ENCODE measurements around the gene GRIP2.
A peak's percentile ranks its signal among the peaks of the same experiment; 100 is the strongest.

GRIP2 gene

DNA sequence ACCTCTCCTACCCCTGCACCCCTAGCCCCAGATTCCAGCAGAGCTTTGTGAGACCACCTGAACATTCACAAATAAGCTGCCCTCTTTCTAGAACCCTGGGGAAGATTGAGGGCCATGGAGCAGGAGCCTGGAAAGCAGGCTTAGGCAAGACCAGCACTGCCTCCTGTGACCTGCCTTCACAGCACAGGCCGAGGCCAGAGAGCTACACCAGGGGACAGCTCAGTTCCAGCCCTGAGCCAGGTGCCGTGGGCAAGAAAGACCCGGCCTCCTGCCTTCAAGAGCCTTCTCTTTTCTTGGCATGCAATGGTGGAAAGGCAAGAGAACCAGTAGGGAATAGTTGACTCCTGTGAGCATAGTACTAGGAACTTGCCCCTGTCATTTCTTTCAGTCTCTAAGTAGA lies 89.6 kb downstream of the GRIP2 start:
- DNase-seq: no peak

DNA sequence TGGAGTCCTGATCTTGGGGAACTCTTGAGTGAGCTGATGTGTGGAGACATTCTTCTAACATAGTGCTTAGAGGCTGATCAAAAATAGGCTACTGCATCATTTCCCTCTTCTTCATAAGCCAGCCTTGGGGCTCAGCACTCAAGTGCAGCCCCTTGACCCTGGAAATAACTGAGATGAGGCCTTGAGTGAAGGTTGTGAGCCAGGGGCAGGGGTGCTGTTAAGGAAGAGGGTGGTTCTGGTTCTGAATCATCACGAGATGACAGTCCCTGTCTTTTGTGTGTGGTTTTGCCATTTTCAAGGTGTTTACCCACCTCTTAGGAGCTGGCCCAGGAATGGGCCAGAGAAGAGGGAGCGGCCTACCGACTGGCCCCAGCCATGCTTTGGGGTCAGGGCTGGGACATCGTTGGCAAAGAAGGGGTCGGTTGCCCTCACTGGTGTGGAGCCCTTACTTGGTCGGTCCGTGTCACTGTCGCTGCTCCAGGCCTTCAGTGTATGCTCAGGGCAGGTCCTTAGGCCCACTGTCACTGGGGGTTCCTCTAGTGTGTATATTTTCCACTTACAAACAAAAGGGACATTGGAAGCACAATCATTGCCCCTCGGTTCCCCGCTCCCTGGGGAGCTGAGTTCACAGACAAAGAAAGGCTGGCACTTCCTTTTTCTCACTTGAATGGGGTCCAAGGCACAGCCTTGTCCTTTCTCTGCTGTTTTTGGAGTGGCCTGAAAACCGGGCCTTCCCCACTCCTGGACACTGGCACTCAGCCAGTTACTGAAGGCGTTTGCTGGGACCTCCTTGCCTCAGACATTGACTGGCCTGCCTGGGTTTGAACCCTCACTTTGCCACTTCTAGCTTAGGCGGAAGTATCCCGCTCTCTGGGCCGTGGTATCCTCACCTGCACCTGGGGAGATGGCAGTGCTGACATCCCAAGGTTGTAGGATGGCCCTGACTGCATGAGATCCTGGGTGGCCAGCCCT lies 91.1 kb downstream of the GRIP2 start:
- no peak for DNase-seq

DNA sequence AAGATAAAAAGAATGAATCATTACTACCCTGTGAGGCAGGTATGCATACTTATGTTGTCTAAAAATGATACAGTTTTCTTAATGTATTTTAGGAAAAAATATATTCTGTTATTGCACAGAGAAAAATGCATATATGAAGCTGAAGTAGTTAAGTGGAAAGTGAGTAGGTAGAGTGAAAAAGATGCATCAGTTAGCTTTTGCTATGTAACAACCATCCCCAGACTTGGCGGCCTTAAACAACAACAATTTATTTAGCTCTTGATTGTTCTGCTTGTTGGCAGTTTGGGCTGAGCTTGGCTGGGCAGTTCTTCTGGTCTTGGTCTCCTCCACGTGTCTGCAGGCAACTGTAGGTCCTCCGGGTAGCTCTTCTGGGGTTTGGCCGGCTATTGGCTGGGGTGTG lies 92.1 kb downstream of the GRIP2 start:
- no peak for DNase-seq

DNA sequence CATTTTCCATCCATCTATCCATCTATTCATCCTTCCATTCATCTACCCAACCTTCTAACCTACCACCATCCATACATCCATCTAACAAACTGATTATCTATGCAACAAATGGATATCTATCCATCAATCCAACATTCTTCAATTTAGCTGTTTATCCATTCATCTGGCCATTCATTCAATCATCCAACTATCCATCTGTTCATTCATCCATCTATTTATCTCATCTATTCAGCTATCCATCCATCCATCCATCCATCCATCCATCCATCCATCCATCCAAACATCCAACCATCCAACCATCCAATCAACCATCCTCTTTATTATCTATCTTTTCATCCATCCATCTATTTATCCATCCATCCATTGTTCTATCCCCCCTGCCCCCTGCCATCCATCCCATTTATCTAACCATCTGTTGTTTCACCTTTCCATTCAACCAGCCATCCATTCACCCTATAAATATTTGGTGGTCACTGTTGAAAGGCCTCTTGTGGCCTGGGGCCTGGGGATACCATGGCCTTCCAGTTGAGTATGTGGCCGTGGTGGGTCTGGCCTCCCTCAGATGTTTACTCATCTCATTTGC lies 93.1 kb downstream of the GRIP2 start:
- no peak for DNase-seq

DNA sequence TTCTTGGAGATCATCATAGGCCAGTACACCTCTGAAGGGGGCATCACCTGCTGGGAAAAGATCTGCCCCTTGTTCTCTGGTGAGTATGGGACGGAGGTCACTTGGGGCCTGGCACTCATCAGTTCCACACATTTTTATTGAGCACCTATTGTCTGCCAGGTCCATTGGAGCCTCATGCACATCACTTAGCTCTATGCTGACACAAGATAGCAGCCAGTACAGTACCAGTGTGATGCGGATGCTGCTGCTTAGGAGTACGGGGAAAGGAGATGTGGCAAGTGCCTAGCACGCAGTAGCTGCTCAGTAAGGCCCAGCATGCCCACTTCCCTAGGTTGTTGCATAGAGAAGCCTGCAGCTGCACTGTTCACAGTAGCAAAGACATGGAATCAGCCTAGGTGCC lies 94.4 kb downstream of the GRIP2 start:
- DNase-seq: no peak

DNA sequence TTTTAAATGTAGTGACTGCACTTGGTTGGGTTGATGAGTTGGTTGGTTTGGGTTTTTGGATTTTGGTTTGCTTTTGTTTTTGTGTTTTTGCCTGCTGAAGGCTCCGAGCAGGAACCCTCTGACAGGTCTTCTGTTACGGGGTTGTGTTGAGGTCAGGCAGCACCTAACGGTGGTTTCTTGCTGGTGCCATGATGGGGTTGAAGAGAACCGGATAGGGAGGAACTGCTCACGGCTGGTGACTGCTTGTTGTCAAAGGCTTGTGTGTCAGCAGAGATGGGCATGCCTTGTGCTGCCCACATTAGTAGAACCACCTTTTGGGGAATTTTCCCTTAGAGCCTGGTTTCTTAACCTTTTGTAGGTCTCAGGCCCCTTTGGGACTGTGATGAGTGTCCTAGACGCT lies 95.8 kb downstream of the GRIP2 start:
- no peak for DNase-seq

DNA sequence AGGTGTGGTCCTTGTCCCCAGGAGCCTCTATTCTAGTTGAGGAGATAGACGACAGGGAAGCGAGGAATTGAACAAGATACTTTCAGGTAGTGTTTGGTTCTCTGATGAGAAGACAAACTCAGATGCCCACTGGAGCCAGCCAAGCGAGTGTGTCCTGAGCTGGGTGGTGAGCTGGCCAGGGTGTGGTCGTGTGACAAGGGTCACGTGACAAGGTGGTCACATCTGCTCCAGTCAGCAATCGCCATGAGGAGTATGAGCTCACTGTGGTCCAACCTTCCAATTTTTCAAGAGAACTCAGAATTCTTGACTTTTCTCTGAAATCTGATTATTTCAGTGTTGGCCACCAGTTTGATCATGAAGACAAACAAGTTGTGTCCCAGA lies 98.2 kb downstream of the GRIP2 start:
- peak; percentile 40 to 67 for DNase-seq

DNA sequence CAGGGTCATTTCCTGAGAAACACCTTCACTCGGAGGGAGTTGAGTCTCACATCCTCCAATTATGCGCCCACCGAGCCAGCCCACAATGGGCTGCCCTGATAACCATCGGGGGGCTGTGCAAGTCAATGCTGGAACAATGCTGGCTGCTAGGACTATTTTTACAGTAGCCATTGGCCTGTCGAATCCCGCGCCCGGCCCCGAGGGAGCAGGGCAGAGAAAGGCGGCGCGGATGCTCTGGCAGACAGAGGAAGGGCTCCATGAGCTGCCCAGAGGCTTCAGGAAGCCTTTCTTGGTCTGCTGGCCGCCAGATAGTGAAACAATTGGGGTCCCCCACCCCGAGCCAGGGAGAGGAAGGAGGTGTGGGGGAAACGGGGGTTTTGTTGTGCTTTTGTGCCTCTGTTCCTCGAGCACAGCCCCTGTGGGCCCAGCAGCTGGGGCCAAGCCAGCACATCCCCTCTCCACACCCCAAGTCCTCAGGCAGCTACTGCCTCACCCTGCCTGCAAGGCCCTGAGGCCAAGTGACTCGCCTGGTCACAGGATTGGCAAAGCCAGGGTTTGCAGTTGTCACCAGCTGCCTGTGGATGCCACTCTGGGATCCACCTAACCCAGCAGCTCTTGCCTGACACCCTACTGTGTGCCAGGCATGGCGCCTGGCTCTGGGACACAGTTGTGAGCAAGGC lies 98.8 kb downstream of the GRIP2 start:
- DNase-seq: peak in 1 of 2 donors; percentile 45

DNA sequence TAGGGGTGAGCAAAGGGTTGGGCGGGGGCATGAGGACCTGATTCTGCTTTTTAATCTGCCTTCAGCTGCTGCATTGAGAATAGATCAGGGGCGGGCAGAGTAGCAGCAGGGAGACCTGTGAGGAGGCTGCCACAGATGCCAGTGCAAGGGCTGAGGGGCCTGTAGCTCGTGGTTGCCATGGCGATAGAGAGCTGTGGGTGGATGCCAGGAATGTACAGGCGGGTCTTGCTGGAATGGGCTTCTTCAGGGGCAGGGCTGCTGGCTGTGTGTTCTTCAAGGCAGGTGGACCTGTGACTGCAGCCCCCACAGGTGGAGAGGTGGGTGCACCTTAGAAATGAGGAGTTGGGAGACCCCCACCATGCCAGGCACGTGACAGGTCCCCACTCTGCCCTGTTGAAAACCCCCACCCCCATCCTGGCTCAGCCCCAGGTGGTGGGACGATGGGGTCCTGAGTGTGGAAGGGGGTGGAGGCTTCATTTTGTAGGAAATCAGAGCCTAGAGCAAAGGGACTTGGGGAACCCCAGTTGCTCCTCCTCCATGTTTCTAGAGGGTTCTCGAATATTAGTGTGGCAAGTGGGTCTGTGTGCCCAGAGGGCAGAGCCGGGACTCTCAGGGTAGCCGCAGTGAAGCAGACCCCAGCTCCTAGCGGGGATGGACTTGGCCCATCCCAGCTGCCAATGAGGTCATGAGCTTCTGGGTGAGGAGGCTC lies 99.5 kb downstream of the GRIP2 start:
- no peak for DNase-seq

DNA sequence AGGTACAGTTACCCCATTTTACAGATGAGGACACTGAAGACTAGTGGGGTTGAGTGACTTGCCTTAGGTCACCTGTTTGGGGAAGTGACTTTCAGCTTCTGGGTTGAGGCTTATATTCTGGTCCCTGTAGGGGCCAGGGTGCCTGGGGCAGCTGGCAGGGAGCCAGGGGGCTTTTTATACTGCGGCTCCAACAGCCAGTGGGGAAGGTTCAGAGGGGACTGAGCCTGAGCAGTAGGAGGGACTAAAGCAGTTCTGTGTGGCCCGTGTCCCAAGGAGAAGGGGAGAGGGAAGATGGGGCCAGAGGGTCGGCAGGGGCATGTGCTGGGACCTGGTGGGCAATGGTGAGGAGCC lies 100.0 kb downstream of the GRIP2 start:
- DNase-seq: peak; percentile 24 to 29

DNA sequence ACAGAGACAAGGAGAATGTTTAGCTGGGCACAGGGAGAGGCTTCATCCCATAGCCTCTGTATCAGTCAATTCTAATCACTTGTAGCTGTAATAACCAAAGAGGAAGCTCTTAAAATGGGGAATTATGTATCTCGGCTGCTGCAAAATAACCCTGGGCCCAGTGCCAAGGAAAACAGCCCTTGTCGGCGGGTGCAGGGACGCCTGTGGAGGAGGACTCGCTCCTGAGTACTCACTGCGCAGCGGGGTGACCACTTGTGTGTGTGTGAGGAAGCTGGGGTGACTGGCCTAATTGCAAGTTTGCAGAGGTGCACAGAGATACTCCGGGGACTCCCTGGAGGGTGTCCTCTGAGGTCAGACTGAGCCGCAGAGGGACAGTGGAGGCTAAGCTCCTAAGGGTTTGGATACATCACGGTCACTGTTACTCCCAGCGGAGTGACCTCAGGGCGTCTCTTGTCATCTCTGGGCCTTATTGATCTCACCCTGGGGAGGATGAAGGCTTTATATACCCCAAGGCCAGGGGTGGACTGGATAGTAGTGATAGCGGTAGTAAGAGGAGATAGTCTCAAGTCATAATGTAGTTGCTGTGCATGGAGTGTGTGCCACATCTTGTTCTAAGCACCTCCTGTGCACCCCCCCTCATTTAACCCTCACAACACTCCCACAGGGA lies 100.5 kb downstream of the GRIP2 start:
- peak; percentile 92 to 96 for DNase-seq
